H1 (cell line): ENCODE data around the gene SPRN. TPM values are rescaled to one million over a fixed set of nuclear protein-coding genes. Genes with fewer than 3 reads are reported as not detected.

Experiments
- CTCF ChIA-PET: fragments of 300-600 bp; sonication (Branson Sonifier 250); formaldehyde crosslinking; loops from one replicate; lab custom pipeline; 2021; ENCODE audit not compliant: partially characterized antibody; lab: Charles Lee
- POLR2A ChIA-PET: fragments of 300-600 bp; sonication (Branson Sonifier 250); formaldehyde crosslinking; loops from one replicate; lab custom pipeline; 2021; ENCODE audit warnings: inconsistent platforms; ENCODE audit not compliant: partially characterized antibody; lab: Charles Lee
- DNase-seq, 2 experiments: peaks; one replicate each; pipeline versions ENCODE4 v3.0.0 to v3.0.0-alpha.2; 2010 to 2022; ENCODE audit warnings: low spot score in 2 of 2, low read depth in 1 of 2, mixed read lengths in 1 of 2
- FAIRE-seq: peaks from 2 replicates; lab custom pipeline; 2011; peaks lifted over from hg19 to GRCh38; lab: Jason Lieb, UNC
- H2AFZ ChIP-seq: 2 replicates; pipeline ENCODE4 v1.8.1; 2012; ENCODE audit warnings: low read length, inconsistent platforms
- H2AK5ac ChIP-seq: 2 replicates; pipeline ENCODE4 v1.6.1; 2013; ENCODE audit warnings: low read depth, low read length
- H2BK120ac ChIP-seq: replicated peaks from 2 replicates; pipeline ENCODE3; 2013; ENCODE audit warnings: low read depth, low read length, inconsistent platforms
- H2BK12ac ChIP-seq: 2 replicates; pipeline ENCODE4 v1.6.1; 2013; ENCODE audit warnings: low read depth, low read length
- H2BK15ac ChIP-seq: 2 replicates; pipeline ENCODE4 v1.6.1; 2013; ENCODE audit warnings: low read length
- H2BK20ac ChIP-seq: 2 replicates; pipeline ENCODE4 v1.6.1; 2013; ENCODE audit warnings: low read length
- H2BK5ac ChIP-seq: 2 replicates; pipeline ENCODE4 v1.6.1; 2013; ENCODE audit warnings: low read depth, low read length
- H3K14ac ChIP-seq: 2 replicates; pipeline ENCODE4 v1.6.1; 2013; ENCODE audit warnings: inconsistent platforms; ENCODE audit not compliant: insufficient read length
- H3K18ac ChIP-seq: 2 replicates; pipeline ENCODE4 v1.6.1; 2013; ENCODE audit warnings: low read length; ENCODE audit errors: extremely low read depth
- H3K23ac ChIP-seq: 2 replicates; pipeline ENCODE4 v1.6.1; 2013; ENCODE audit warnings: inconsistent platforms; ENCODE audit not compliant: insufficient read length
- H3K23me2 ChIP-seq: 2 replicates; pipeline ENCODE4 v1.6.1; 2013; ENCODE audit warnings: low read depth, low read length
- H3K27ac ChIP-seq: 2 replicates; pipeline ENCODE4 v1.6.1; 2011; ENCODE audit warnings: low read depth, low read length, inconsistent platforms
- H3K27me3 ChIP-seq, 4 experiments: replicated peaks in 1 of 4; 1 replicate in 1 of 4; 2 replicates in 3 of 4; pipeline versions ENCODE4 v1.6.1 to v1.8.1; 2011 to 2013; ENCODE audit warnings: low read length in 3 of 4, mild to moderate bottlenecking in 3 of 4, inconsistent platforms in 2 of 4, mixed read lengths in 2 of 4, moderate library complexity in 1 of 4; ENCODE audit not compliant: control insufficient read depth in 3 of 4, insufficient read depth in 3 of 4; ENCODE audit errors: extremely low read depth in 1 of 4
- H3K36me3 ChIP-seq, 4 experiments: 2 replicates each; pipeline versions ENCODE4 v1.6.1 to v1.8.1; 2011 to 2013; ENCODE audit warnings: mild to moderate bottlenecking in 4 of 4, low read length in 3 of 4, moderate library complexity in 2 of 4, control low read depth in 1 of 4, inconsistent platforms in 1 of 4; ENCODE audit not compliant: insufficient read depth in 4 of 4, control insufficient read depth in 2 of 4
- H3K4ac ChIP-seq: replicated peaks from 2 replicates; pipeline ENCODE3; 2013; ENCODE audit warnings: low read length, low read depth, mixed read lengths, inconsistent platforms; ENCODE audit not compliant: insufficient read length
- H3K4me1 ChIP-seq, 4 experiments: replicated peaks in 1 of 4; 1 replicate in 1 of 4; 2 replicates in 3 of 4; pipeline versions ENCODE4 v1.6.1 to v1.8.1; 2011 to 2013; ENCODE audit warnings: low read length in 3 of 4, inconsistent platforms in 2 of 4, mixed read lengths in 1 of 4; ENCODE audit not compliant: insufficient read depth in 4 of 4, control insufficient read depth in 3 of 4
- H3K4me2 ChIP-seq, 2 experiments: 2 replicates each; pipeline versions ENCODE4 v1.6.1 to v1.8.1; 2011 to 2013; ENCODE audit warnings: low read depth in 2 of 2, low read length in 2 of 2, control low read depth in 1 of 2, inconsistent platforms in 1 of 2, mild to moderate bottlenecking in 1 of 2; ENCODE audit not compliant: insufficient read depth in 1 of 2
- H3K4me3 ChIP-seq, 4 experiments: fragments of 200-600, 300-600 bp in 1 of 4; sonication (generic), shearing (Covaris generic), sonication (Bioruptor Twin) in 1 of 4; 2 replicates each; pipeline versions ENCODE4 v1.5.1 to v1.8.1; 2011 to 2016; ENCODE audit warnings: low read length in 4 of 4, low read depth in 3 of 4, control low read depth in 2 of 4, inconsistent platforms in 2 of 4, mild to moderate bottlenecking in 2 of 4, mixed read lengths in 1 of 4, moderate library complexity in 1 of 4; ENCODE audit not compliant: insufficient read depth in 2 of 4; ENCODE audit errors: extremely low read depth in 1 of 4
- H3K56ac ChIP-seq: replicated peaks from 2 replicates; pipeline ENCODE3; 2013; ENCODE audit warnings: low read depth, mild to moderate bottlenecking, mixed read lengths, low read length, inconsistent platforms; ENCODE audit not compliant: insufficient read length
- H3K79me1 ChIP-seq: 2 replicates; pipeline ENCODE4 v1.6.1; 2013; ENCODE audit warnings: low read depth, low read length, control low read depth
- H3K79me2 ChIP-seq, 2 experiments: 2 replicates each; pipeline versions ENCODE4 v1.6.1 to v1.8.1; 2012 to 2013; ENCODE audit warnings: low read length in 2 of 2, mild to moderate bottlenecking in 2 of 2, inconsistent platforms in 1 of 2; ENCODE audit not compliant: insufficient read depth in 2 of 2, control insufficient read depth in 1 of 2
- H3K9ac ChIP-seq, 4 experiments: replicated peaks in 1 of 4; 1 replicate in 1 of 4; 2 replicates in 3 of 4; pipeline versions ENCODE4 v1.6.1 to v1.8.1; 2011 to 2013; ENCODE audit warnings: low read depth in 3 of 4, low read length in 3 of 4, control low read depth in 2 of 4, mild to moderate bottlenecking in 2 of 4, moderate library complexity in 2 of 4, inconsistent platforms in 1 of 4; ENCODE audit errors: extremely low read depth in 1 of 4
- H3K9me3 ChIP-seq, 2 experiments: 2 replicates each; pipeline versions ENCODE4 v1.6.1 to v1.8.1; 2012 to 2013; ENCODE audit warnings: mild to moderate bottlenecking in 2 of 2, moderate library complexity in 2 of 2, control low read depth in 1 of 2, inconsistent platforms in 1 of 2, low read depth in 1 of 2, low read length in 1 of 2, mixed read lengths in 1 of 2; ENCODE audit not compliant: insufficient read depth in 2 of 2
- H4K20me1 ChIP-seq, 2 experiments: replicated peaks in 1 of 2; 2 replicates each; pipeline versions ENCODE3 to v1.8.1; 2011 to 2013; ENCODE audit warnings: inconsistent platforms in 2 of 2, low read length in 2 of 2, mild to moderate bottlenecking in 1 of 2; ENCODE audit not compliant: insufficient read depth in 2 of 2, control insufficient read depth in 1 of 2
- H4K5ac ChIP-seq: 2 replicates; pipeline ENCODE4 v1.6.1; 2013; ENCODE audit warnings: low read length, low read depth, mixed read lengths, inconsistent platforms; ENCODE audit not compliant: insufficient read length
- H4K8ac ChIP-seq: 2 replicates; pipeline ENCODE4 v1.8.0; 2013; ENCODE audit warnings: mild to moderate bottlenecking, moderate library complexity, low read length, inconsistent platforms; ENCODE audit not compliant: insufficient read depth; ENCODE audit errors: extremely low read depth
- H4K91ac ChIP-seq: replicated peaks from 2 replicates; pipeline ENCODE3; 2013; ENCODE audit warnings: low read length, mixed read lengths, inconsistent platforms; ENCODE audit not compliant: insufficient read length
- BCL11A ChIP-seq, 2 experiments: IDR thresholded peaks; one replicate each; pipeline ENCODE4 v1.6.1; 2011; ENCODE audit warnings: low read depth in 2 of 2, low read length in 2 of 2, mild to moderate bottlenecking in 2 of 2
- HDAC2 ChIP-seq, 2 experiments: fragments of 300-600 bp in 1 of 2; sonication (generic) in 1 of 2; IDR thresholded peaks; 2 replicates each; pipeline ENCODE4 v1.6.1; 2011 to 2012; ENCODE audit warnings: low read depth in 2 of 2, low read length in 2 of 2, mild to moderate bottlenecking in 2 of 2, moderate library complexity in 2 of 2, borderline replicate concordance in 1 of 2, inconsistent platforms in 1 of 2
- NRF1 ChIP-seq: IDR thresholded peaks from 2 replicates; pipeline ENCODE4 v1.6.1; 2011; ENCODE audit warnings: mild to moderate bottlenecking, low read depth, low read length, improper control_type of control experiment
- POLR2A ChIP-seq, 2 experiments: IDR thresholded peaks; 1 replicate in 1 of 2; 2 replicates in 1 of 2; pipeline ENCODE4 v1.6.1; 2011; ENCODE audit warnings: low read depth in 2 of 2, low read length in 2 of 2, mild to moderate bottlenecking in 2 of 2; ENCODE audit errors: control extremely low read depth in 1 of 2
- RAD21 ChIP-seq, 2 experiments: IDR thresholded peaks in 1 of 2; conservative IDR thresholded peaks in 1 of 2; 2 replicates each; pipeline ENCODE4 v1.6.1; 2011; ENCODE audit warnings: low read depth in 2 of 2, low read length in 2 of 2, improper control_type of control experiment in 1 of 2, inconsistent platforms in 1 of 2, mild to moderate bottlenecking in 1 of 2, moderate library complexity in 1 of 2
- SIX5 ChIP-seq: IDR thresholded peaks from 2 replicates; pipeline ENCODE4 v1.6.1; 2011; ENCODE audit warnings: mild to moderate bottlenecking, low read depth, low read length
- ZNF274 ChIP-seq: IDR thresholded peaks from 2 replicates; pipeline ENCODE4 v1.7.0; 2012; ENCODE audit warnings: low read length, borderline replicate concordance; ENCODE audit errors: extremely low read depth
- WGBS, 2 experiments: shearing (Covaris generic) in 1 of 2; methylation state at CpG; one replicate each; pipeline versions ENCODE4 v1.1.6 to v1.1.7; 2013 to 2015; ENCODE audit warnings: low lambda C conversion rate in 2 of 2, mixed read lengths in 2 of 2, inconsistent platforms in 1 of 2, low coverage in 1 of 2, missing lambda C conversion rate in 1 of 2; ENCODE audit not compliant: insufficient replicate concordance in 2 of 2, insufficient coverage in 1 of 2, insufficient read length in 1 of 2; ENCODE audit errors: extremely low coverage in 1 of 2, missing lambda C conversion rate in 1 of 2; 5-methylcytosine and 5-hydroxymethylcytosine counted together
- polyA plus RNA-seq, 7 experiments: library from polyadenylated mRNA; depleted of rRNA in 3 of 7; stranded (reverse) in 5 of 7; unstranded in 2 of 7; fragments of >200 nt in 5 of 7; fragments of 200-250 nt in 2 of 7; gene quantifications; 1 replicate in 5 of 7; 2 replicates in 1 of 7; 4 replicates in 1 of 7; pipeline versions ENCODE4 v1.2.1 to v1.2.3, GENCODE V29; 2011 to 2013; ENCODE audit warnings: missing spikeins in 2 of 7, mixed read lengths in 2 of 7
- total RNA-seq: library from RNA; stranded (reverse); fragmentation: NEBNext Ultra II Directional; extraction: Animal tissue kit (Norgen Biotek cat#: 25700); gene quantifications from 2 replicates; pipeline ENCODE4 v1.2.1, GENCODE V29; 2021
- TF ChIP-seq, protein P1 (sequence below): IDR thresholded peaks from 2 replicates; pipeline ENCODE4 v1.6.1; 2012; ENCODE audit warnings: inconsistent platforms

Gene SPRN
- total and polyA plus RNA-seq, 2 of the 8 experiments (the other 6 are each of a cell fraction or from before 2014, with no cell fraction given): 0.23 to 0.24 TPM

DNA sequence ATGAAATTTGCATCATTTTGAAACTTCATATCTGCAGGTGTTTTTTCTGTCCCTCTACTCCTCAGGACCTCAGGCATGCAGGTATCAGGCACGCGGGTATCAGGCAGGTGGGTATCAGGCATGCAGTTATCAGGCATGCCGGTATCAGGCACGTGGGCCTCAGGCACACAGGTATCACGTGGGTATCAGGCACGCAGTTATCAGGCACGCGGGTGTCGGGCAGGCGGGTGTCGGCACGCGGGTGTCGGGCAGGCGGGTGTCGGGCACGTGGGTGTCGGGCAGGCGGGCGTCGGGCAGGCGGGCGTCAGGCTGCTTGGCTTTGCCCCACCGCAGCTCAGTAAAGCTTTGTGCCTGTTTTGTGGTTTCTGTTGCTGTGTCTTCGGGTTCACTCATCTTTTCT, 8.7 kb downstream of the SPRN start:
- Histone ChIP-seq H3K4ac (no peak overlapping the region), H3K27ac (no peak overlapping the region), H3K79me1 (peaks cover 3% of the 10 kb centered on the region; the same call in 1 of the 2 replicates), H3K9ac (no peak overlapping the region), H3K79me2 (0 out of 4 replicates have a peak, but pooled peaks cover 0 to 3% of the 10 kb centered on the region in 2 experiments), H4K20me1 (peaks cover 4 to 10% of the 10 kb centered on the region in 2 experiments), H2AK5ac (no peak overlapping the region), H3K27me3 (no peaks in the 10 kb centered on the region), H2BK12ac (no peak overlapping the region), H4K5ac (no peak overlapping the region), H3K23ac (no peak overlapping the region), H4K8ac (no peak overlapping the region), H2BK15ac (no peak overlapping the region), H3K4me2 (no peak overlapping the region), H2AFZ (no peak overlapping the region), H3K23me2 (no peaks in the 10 kb centered on the region), H3K9me3 (peaks cover 7 to 12% of the 10 kb centered on the region in 2 experiments; a peak in 3 of 4 replicates), H3K4me1 (no peaks in the 10 kb centered on the region; a peak in 1 of 7 replicates), H3K18ac (no peak overlapping the region), H2BK120ac (no peak overlapping the region), H3K56ac (no peak overlapping the region), H2BK5ac (no peak overlapping the region), H3K4me3 (no peak overlapping the region), H2BK20ac (no peak overlapping the region), H3K36me3 (peaks cover 0 to 43% (median 10%) of the 10 kb centered on the region in 4 experiments; a peak in 4 of 8 replicates), H4K91ac (no peak overlapping the region), H3K14ac (no peak overlapping the region)
- CTCF ChIA-PET: no interaction called here
- POLR2A ChIA-PET: interaction anchor here (0.8 kb wide), 1 partner anchor 35 kb away, joined by 3 read pairs; no protein-coding TSS in a partner anchor
- WGBS, 2 experiments: 87% methylated on average over 18 of the region's 25 CpGs; no CpG with 5 or more reads in 1 of the 2 experiments
- no peak for DNase-seq
- FAIRE-seq: no peak
- TF ChIP-seq HDAC2 (IDR thresholded peaks at IDR 0.05; ENCODE audit: borderline replicate concordance in 1 of 2, low read depth in 2 of 2, low read length in 2 of 2): no peak
- no peak for TF ChIP-seq RAD21 (IDR thresholded peaks at IDR 0.05 in 1 of 2, conservative IDR thresholded peaks at IDR 0.05 in 1 of 2; ENCODE audit: low read depth in 2 of 2, low read length in 2 of 2)
- TF ChIP-seq SIX5: no peak
- TF ChIP-seq POLR2A (IDR thresholded peaks at IDR 0.05; ENCODE audit: control extremely low read depth in 1 of 2, low read depth in 2 of 2, low read length in 2 of 2): no peak
- TF ChIP-seq, protein P1, sequence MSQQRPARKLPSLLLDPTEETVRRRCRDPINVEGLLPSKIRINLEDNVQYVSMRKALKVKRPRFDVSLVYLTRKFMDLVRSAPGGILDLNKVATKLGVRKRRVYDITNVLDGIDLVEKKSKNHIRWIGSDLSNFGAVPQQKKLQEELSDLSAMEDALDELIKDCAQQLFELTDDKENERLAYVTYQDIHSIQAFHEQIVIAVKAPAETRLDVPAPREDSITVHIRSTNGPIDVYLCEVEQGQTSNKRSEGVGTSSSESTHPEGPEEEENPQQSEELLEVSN: no peak
- no peak for TF ChIP-seq BCL11A (IDR thresholded peaks at IDR 0.05; ENCODE audit: low read depth in 2 of 2, low read length in 2 of 2)
- TF ChIP-seq ZNF274: no peak
- no peak for TF ChIP-seq NRF1
